GM18951 (cell line): ENCODE results near the gene KANK2.

Experiments
- POLR2A ChIP-seq: IDR thresholded peaks from 4 replicates; pipeline ENCODE4 v1.6.1; 2011; ENCODE audit warnings: mild to moderate bottlenecking; ENCODE audit not compliant: insufficient read length, insufficient read depth; ENCODE audit errors: extremely low read depth
- in situ Hi-C: fragments of 300-500 bp; cut with MboI; formaldehyde crosslinking; loops from one replicate; pipeline ENCODE4 v1.12.0; 2022; ENCODE audit warnings: low sequenced_read_pairs, mixed read lengths, inconsistent platforms; ENCODE audit not compliant: unreplicated experiment

The KANK2 gene

DNA sequence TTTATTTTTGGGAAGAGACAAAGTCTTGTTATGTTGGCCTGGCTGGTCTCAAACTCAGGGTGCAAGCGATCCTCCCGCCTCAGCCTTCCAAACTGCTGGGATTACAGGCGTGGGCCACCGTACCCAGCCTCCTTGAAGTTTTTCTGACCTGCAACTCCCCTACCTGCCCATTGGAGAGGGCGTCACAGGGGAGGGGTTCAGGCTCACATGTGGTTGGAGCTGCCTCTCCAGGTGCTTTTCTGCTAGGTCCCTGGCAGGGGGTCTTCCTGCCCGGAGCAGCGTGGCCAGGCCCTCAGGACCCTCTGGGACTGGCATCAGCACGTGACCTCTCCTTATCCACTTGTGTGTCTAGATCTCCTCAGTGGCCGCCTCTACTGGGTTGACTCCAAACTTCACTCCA, 80.8 kb downstream of the KANK2 start:
- no peak for TF ChIP-seq POLR2A
- in situ Hi-C loops: no loop called here

DNA sequence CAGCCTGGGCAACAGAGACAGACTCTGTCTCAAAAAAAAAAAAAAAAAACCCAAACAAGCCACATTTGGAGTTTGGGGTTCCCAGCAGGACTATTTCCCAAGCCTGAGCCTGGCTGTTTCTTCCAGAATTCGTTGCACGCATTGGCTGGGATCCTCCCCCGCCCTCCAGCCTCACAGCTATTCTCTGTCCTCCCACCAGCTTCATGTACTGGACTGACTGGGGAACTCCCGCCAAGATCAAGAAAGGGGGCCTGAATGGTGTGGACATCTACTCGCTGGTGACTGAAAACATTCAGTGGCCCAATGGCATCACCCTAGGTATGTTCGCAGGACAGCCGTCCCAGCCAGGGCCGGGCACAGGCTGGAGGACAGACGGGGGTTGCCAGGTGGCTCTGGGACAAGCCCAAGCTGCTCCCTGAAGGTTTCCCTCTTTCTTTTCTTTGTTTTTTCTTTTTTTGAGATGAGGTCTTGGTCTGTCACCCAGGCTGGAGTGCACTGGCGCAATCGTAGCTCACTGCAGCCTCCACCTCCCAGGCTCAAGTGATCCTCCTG, 81.4 kb downstream of the KANK2 start:
- TF ChIP-seq POLR2A: no peak
- in situ Hi-C loops: no loop called here

DNA sequence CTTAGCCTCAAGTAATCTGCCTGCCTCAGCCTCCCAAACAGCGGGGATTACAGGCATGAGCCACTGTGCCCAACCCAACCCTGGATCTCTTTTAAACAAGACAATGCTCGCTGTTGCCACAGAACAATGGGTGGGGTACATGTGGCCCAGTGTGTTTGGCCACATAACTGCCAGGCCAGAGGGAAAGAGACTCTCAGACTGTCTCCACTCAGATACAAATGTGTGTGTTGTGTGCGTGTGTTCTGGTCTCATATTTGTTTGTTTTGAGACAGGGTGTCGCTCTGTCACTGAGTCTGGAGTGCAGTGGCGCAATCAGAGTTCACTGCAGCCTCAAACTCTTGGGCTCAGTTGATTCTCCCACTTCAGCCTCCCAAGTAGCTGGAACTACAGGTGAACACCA, 82.3 kb downstream of the KANK2 start:
- in situ Hi-C loops: no loop called here
- TF ChIP-seq POLR2A: no peak
